KG1 (cell line): ENCODE measurements around the gene SLC25A4.
"Not testable (repeated sequence)": the region's sequence is repeated elsewhere in the genome, so short reads cannot be mapped to it uniquely, and the experiment has no call there.

Experiments used
- DNase-seq: peaks from one replicate; lab custom pipeline; 2025; lab: John Stamatoyannopoulos, UW

Gene SLC25A4

GRCh38 chr4:185142912-185143600, at the start of gene SLC25A4:
Gene SLC25A4 (plus strand): TSS chr4:185143266. CDS start chr4:185143373, 107 bp downstream.
- DNase-seq, result no peak

DNA sequence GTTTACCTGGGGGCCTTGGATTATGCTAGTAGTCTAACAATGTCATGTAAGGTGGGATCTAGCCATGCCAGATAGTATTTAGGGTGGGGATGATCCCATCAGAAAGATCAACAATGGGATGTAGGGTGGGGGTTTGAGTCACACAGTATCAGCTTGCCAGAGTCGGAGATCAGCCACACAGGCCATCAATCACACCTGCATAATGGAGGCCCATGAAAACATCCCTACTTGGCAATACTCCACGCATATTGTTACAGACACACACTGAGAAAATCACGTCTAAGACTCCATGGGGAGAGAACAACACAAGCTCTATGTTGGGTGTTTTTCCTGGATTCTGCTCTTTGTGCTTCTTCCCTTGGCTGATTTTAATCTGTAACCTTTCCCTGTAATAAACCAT, 49.5 kb upstream of the SLC25A4 start:
- no peak for DNase-seq

DNA sequence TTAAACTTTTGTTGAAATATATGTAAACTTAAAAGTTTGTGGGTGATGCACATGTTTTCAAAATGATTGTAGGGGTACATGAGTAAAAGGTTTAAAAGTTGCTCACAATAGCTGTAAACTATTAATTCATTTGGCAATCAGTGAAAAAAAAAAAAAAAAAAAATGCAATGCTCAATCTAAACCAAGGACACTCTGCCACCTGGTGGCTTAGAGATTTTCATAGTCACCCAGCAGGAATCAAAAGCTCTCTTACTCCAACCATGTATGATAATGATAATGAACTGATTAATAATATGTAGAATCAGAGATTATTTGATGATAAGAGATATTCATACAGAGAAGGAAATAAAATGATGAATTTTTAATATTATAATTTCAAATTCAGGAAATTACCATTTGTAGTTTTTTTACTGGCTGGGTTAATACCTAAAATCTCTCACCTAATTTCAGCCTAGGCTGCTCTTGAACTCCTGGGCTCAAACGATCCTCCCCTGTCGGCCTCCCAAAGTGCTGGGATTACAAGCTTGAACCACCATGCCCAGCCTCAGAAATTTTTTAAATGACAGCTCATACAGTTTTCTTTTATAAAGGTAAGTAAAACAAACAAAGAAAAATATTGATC, 46.9 kb upstream of the SLC25A4 start:
- DNase-seq, result no peak

GRCh38 chr4:185098474-185098873, 44.6 kb upstream of the SLC25A4 start:
- no peak for DNase-seq

DNA sequence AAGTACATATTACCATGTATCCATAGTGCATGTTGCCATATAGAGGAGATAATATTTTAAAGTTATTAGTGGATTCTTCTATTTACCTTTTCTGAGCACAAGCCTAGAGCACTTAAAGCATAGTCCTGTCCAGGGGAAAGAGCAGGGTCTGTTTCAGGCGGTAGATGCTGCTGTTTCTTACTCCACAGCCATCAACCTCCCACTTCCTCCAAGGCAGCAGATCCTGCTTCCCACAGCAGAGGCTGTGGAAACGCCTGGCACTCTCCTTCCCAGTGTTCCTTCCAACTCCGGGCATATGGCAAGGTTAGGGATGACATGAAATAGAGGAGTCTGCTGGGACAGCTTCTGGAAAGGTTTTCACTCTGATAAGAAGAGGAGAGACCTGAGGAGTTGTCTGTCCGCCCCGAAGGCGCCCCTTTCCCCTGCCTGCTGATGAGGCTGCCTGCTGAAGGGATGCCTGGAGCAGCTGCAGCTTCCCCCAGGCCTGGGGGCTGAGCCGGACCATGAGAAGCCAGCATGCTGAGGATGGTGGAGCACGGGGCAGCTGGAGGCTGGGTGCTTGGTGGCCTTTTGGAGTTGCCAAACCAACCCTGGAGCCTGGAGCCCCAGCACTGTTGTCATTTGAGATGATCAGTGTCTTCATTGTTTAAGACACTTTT, 43.9 kb upstream of the SLC25A4 start:
- DNase-seq, result no peak

DNA sequence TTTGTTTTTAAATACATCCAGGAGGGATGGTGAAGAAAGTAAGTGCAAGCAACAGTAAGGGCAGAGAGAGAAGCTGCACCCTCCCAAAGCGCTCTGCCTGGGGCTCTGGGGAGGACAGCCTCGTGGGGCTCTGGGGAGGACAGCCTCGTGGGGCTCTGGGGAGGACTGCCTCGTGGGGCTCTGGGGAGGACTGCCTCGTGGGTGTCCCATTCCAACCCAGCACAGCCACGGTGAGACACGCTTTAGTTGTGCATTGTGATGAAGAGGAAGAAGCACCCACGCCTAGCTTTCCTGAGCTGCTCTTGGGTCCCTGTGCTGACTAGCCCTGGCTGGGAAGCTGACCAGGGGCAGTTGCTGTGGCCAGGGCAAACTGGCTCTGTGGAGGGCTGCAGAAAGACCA, 43.1 kb upstream of the SLC25A4 start:
- DNase-seq, result no peak

DNA sequence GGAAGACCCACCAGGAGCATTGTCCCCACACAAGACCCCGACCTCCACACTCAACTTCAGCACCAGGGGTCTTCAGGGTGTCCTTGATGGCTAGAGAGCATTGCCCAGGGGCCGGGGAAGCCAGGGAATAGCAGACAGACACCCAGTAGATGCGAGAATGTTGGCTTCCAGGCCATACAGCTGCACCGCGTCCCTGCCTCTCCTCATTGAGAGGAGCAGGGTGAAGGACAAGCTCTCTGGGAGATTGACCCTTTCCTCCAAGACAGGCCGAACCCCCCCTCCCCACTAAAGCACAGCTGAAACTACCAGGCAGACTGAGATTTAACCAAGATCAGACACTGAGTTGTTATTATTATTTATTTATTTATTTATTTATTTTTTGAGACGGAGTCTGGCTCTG, 42.6 kb upstream of the SLC25A4 start:
- DNase-seq, result no peak

DNA sequence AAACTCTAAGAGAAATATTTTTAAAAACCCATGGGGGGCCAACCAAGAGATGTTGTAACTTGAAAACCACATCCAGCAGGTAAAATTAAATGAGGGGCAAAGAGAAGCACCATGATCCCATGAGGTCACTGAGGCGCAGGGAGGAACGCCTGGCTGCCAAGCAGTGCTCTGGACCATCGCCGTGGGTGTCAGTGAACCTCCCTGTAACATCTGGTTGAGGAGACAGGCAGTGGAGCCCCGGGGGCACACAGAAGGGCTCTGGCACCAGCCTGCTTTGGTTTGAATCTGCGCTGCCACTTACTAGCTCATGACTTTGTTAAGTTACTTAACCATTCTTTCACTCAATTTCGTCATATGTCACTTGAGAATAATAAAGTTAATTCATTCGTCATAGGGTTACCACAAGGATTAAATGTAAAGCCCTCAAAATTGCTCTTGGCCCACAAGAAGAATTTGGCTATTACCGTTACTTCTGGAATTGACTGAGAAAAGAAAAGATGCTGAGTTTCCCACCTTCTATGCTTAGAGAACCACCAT, 41.6 kb upstream of the SLC25A4 start:
- no peak for DNase-seq

DNA sequence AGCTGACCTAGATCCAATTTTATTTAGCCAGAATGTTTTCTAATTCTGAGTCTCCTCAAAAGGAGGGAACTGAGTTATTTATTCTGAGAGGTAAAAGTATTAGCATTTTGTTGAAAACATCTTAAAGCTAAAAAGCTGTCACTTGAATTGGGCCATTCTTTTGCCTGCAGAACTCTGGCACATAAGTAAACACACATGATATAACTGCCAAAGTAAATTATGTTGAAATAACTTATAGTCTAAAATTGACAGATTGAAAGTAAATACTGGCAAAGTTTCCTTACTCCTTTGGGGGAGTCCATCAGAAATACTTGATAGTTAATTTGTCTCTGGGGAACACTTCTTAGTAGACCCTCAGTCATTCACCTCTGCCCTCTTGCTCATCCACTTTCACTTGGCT, 38.3 kb upstream of the SLC25A4 start:
- DNase-seq, result no peak

DNA sequence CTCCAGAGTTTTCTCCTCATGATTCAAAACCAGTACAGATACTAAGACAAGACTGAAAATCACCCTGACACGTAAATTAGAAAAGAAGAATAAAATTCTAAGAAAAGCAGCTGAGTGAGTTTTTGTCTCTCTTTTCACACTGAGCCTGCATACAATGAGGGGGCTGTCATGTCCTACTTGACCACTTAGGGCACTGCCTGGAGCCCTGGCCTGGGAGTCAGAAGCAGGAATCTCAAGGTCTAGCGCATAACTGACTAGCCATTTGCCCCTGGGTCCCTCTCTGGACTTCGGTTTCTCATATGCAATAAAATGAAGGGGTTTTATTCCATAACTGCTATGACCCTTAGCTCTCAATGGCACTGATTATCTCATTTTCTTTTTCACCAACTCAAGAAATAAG, 36.7 kb upstream of the SLC25A4 start:
- no peak for DNase-seq

DNA sequence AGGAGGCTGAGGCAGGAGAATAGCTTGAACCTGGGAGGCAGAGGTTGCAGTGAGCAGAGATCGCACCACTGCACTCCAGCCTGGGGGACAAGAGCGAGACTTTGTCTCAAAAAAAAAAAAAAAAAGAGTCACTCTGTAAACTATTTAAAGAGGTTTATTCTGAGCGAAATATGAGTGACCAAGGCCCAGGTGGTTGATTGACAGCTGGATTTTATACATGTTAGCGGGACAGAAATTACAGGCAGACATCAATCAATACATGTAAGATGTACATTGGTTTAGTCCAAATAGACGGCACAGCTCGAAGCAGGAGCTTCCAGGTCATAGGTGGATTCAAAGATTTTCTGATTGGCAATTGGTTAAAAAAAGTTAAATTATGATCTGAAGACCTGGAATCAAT, 35.5 kb upstream of the SLC25A4 start:
- DNase-seq, result not testable (repeated sequence)

DNA sequence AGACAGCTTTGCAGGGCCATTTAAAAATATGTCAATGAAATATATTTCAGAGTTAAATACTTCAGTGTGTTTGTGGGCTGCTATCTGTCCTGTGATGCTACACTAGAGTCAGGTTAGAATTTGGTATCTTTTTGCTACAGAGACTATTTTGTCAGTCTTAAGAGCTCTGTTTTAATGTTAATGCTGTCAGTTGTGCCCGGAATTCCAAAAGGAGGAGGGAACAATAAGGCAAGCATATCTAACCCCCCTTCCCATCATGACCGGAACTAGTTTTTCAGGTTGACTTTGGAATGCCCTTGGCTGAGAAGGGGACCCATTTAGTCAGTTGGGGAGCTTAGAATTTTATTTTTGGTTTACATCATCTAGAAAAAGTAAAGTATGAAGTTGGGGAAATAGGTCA, 34.9 kb upstream of the SLC25A4 start:
- no peak for DNase-seq

- no peak for DNase-seq
Measured at GRCh38 chr4:185108669-185109068, 34.4 kb upstream of the SLC25A4 start.

DNA sequence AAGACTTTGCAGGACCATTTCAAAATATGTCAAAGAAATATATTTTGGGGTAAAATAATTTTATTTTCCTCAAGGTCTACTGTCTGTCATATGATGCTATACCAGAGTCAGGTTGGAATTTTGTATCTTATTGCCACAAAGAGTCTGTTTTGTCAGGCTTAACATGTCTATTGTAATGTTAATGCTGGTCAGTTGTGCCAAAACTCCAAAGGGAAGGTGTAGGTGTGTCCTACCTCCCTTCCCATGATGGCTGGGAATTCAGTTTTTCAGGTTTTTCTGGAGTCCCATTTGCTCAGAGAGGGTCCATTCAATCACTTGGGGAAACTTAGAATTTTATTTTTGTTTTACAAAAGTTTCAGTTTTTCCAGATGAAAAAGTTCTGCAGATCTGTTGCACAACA, 33.3 kb upstream of the SLC25A4 start:
- no peak for DNase-seq

DNA sequence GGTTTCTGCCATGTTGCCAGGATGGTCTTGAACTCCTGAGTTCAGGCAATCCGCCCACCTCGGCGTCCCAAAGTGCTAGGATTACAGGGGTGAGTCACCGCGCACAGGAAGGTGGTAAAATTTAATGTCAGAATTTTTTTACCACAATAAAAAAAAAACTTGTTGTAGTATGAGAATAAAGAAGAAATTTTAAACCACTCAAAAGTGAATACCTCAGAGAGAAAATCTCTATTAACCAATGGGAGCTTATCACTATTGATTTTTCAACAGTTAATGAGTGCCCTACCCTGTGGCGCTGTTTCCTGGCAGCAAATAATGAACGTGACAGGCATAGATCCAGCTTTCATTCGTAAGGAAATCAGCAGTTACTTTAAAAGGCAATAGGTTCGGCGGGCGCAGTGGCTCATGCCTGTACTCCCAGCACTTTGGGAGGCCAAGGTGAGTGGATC, 32.7 kb upstream of the SLC25A4 start:
- DNase-seq, result no peak

DNA sequence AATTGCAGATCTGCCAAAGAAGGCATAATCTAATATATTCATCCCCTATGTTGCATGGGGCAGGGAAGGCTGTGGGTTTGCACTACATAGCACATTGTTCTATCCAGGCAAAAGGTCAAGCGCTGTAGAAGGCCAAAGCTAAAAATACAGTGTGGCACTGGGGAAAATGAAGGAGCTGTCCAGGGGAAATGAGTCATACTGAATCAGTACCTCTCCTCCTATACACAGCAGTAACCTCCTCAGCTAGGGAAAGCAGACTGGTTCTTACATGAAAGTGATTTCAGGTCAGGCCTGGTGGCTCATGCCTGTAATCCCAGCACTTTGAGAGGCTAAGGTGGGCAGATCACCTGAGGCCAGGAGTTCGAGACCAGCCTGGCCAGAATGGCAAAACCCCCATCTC, 31.0 kb upstream of the SLC25A4 start:
- no peak for DNase-seq

DNA sequence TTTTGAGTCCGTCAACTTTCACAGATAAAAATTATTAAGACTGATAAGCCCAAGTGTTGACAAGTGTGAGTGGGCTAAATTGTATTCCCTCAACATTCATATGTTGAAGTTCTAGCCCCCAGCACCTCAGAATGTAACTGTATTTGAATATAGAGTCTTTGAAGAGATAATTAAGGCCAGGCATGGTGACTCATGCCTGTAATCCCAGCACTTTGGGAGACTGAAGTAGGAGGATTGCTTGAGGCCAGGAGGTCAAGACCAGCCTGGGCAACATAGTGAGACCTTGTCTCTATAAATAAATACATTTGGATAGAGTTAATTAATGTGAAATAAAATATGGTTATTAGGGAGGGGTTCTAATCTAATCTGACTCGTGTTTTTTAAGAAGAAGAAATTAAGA, 29.7 kb upstream of the SLC25A4 start:
- no peak for DNase-seq

GRCh38 chr4:185115827-185116232, 27.2 kb upstream of the SLC25A4 start:
- DNase-seq, result no peak

- DNase-seq, result no peak
Measured at GRCh38 chr4:185117300-185117934, 25.6 kb upstream of the SLC25A4 start.

DNA sequence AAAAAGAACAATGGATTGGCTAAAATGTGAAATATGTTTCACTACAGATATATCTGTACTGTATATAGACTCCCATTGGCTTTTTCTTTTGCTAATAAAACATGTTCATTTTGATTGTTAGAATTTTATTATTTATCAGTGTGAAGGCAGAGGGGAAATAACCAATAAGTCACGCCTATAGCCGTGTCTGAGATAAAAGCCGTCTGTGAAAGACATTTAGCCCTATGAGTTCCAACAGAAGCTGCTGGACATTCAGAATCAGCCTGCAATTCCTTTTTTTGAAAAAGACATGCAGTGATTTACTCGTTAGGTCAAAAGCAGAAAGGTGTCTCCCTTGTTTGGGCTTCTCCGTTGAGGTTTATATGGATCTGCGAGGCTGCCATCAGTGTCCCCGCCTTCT, 24.2 kb upstream of the SLC25A4 start:
- no peak for DNase-seq

- DNase-seq, result not testable (repeated sequence)
Measured at GRCh38 chr4:185119467-185119866, 23.6 kb upstream of the SLC25A4 start.

- DNase-seq, result no peak
Measured at GRCh38 chr4:185119927-185120630, 23.0 kb upstream of the SLC25A4 start.
